ENCODE results near the gene ATM. TPM values are rescaled to one million over a fixed set of nuclear protein-coding genes. Genes with fewer than 3 reads are reported as not detected.

Gene ATM
- total RNA-seq, result 10 to 100 TPM; 60.9 to 63.0 TPM
- 26.3 TPM for polyA plus RNA-seq (2013, experiment 1 of 2)
- polyA plus RNA-seq (2013, experiment 2 of 2), result 23.7 TPM
- long read RNA-seq, experiment 1, partial matches to known transcripts, result 1 of 9 reads
- long read RNA-seq, experiment 1, other reads (novel, unspliced or antisense), result 8 of 9 reads
- long read RNA-seq, experiment 2, partial matches to known transcripts, result 8 of 13 reads
- long read RNA-seq, experiment 2, other reads (novel, unspliced or antisense), result 5 of 13 reads
- long read RNA-seq, experiment 3, partial matches to known transcripts, result 8 of 17 reads
- long read RNA-seq, experiment 3, other reads (novel, unspliced or antisense), result 9 of 17 reads
- long read RNA-seq, experiment 4, partial matches to known transcripts, result 3 of 3 reads
- long read RNA-seq, experiment 4, other reads (novel, unspliced or antisense), result 0 of 3 reads

DNA sequence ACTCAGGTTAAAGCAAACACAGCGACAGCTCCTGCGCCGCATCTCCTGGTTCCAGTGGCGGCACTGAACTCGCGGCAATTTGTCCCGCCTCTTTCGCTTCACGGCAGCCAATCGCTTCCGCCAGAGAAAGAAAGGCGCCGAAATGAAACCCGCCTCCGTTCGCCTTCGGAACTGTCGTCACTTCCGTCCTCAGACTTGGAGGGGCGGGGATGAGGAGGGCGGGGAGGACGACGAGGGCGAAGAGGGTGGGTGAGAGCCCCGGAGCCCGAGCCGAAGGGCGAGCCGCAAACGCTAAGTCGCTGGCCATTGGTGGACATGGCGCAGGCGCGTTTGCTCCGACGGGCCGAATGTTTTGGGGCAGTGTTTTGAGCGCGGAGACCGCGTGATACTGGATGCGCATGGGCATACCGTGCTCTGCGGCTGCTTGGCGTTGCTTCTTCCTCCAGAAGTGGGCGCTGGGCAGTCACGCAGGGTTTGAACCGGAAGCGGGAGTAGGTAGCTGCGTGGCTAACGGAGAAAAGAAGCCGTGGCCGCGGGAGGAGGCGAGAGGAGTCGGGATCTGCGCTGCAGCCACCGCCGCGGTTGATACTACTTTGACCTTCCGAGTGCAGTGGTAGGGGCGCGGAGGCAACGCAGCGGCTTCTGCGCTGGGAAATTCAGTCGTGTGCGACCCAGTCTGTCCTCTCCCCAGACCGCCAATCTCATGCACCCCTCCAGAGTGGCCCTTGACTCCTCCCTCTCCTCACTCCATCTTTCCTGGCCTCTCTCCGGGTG is at the start of gene ATM, which contains the start of gene NPAT:
TSS of gene ATM (plus strand) at position 494 of the 774 bp plus-strand sequence. CDS start 4,558 bp downstream, outside the sequence.
TSS of gene NPAT (minus strand) at position 65 of the 774 bp plus-strand sequence. CDS start 102 bp downstream, outside the sequence.
- peak within 1 kb of the TSS; percentile 93 for H3K27ac ChIP-seq (ENCODE audit: low read depth, low read length)
- Mint-ChIP-seq H3K4me3 (no peak within 1 kb of the TSS), H3K4me1 (peaks cover 36% of the 10 kb centered on the region), H3K27me3 (ENCODE audit: insufficient read depth) (no peaks in the 10 kb centered on the region), H3K9me3 (no peaks in the 10 kb centered on the region), H3K27ac (peak within 1 kb of the TSS; percentile 100), H3K36me3 (ENCODE audit: low read depth) (no peaks in the 10 kb centered on the region)
- peak within 1 kb of the TSS; percentile 99 for H3K4me3 ChIP-seq (ENCODE audit: low read length)
- H3K9me3 ChIP-seq (ENCODE audit: control insufficient read depth, low read length), result no peaks in the 10 kb centered on the region
- peak; percentile 76 for TF ChIP-seq CTCF (conservative IDR thresholded peaks at IDR 0.05)
- DNase-seq, result peak; percentile 99
- peaks cover 7% of the 10 kb centered on the region for H3K4me1 ChIP-seq (ENCODE audit: control insufficient read depth, insufficient read depth, low read length)
- H3K9ac ChIP-seq (ENCODE audit: extremely low read depth, low read length, poor library complexity, severe bottlenecking), result peak within 1 kb of the TSS; percentile 95
- 0% methylated on average over 25 to 70 of the region's 70 CpGs for WGBS, 2 experiments (ENCODE audit: insufficient coverage in 1 of 2, insufficient read length in 1 of 2)
- no peaks in the 10 kb centered on the region for H3K36me3 ChIP-seq (ENCODE audit: control insufficient read depth, insufficient read depth, low read length)
- H3K27me3 ChIP-seq (ENCODE audit: control insufficient read depth, insufficient read depth, low read length, poor library complexity, severe bottlenecking), result no peaks in the 10 kb centered on the region

DNA sequence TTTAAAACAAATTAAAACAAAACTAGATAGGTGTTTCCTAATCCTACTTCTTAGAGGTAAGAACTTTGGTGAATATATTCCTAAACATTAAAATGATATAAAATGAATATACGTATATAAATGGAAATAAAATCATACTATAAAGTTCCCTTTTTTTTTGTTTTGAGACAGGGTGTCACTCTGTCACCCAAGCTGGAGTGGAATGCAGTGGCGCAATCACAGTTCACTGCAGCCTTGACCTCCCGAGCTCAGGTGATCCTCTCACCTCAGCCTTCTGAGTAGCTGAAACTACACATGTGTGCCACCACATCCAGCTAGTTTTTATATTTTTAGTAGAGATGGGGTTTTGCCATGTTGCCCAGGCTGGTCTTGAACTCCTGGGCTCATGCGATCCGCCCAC is 45.3 kb upstream of the ATM start:
- no peak overlapping the region for H3K4me3 Mint-ChIP-seq
- H3K36me3 Mint-ChIP-seq (ENCODE audit: low read depth), result peaks cover 67% of the 10 kb centered on the region
- H3K4me1 Mint-ChIP-seq, result no peaks in the 10 kb centered on the region
- Histone ChIP-seq H3K36me3 (ENCODE audit: control insufficient read depth, insufficient read depth, low read length) (peaks cover 72% of the 10 kb centered on the region), H3K4me1 (ENCODE audit: control insufficient read depth, insufficient read depth, low read length) (no peaks in the 10 kb centered on the region), H3K4me3 (ENCODE audit: low read length) (no peak overlapping the region), H3K9ac (ENCODE audit: extremely low read depth, low read length, poor library complexity, severe bottlenecking) (no peak overlapping the region), H3K27me3 (ENCODE audit: control insufficient read depth, insufficient read depth, low read length, poor library complexity, severe bottlenecking) (no peaks in the 10 kb centered on the region), H3K27ac (ENCODE audit: low read depth, low read length) (no peak overlapping the region), H3K9me3 (ENCODE audit: control insufficient read depth, low read length) (no peaks in the 10 kb centered on the region)
- no peaks in the 10 kb centered on the region for H3K9me3 Mint-ChIP-seq
- no peak for DNase-seq
- no peak overlapping the region for H3K27ac Mint-ChIP-seq
- 50 to 78% methylated on average over 2 to 4 of the region's 5 CpGs for WGBS, 2 experiments (ENCODE audit: insufficient coverage in 1 of 2, insufficient read length in 1 of 2)
- H3K27me3 Mint-ChIP-seq (ENCODE audit: insufficient read depth), result no peaks in the 10 kb centered on the region
- no peak for TF ChIP-seq CTCF (conservative IDR thresholded peaks at IDR 0.05)

GRCh38 chr11:108193725-108194124 is 29.1 kb upstream of the ATM start:
- peaks cover 60% of the 10 kb centered on the region for H3K36me3 ChIP-seq (ENCODE audit: control insufficient read depth, insufficient read depth, low read length)
- no peaks in the 10 kb centered on the region for H3K4me1 Mint-ChIP-seq
- no peaks in the 10 kb centered on the region for H3K27me3 ChIP-seq (ENCODE audit: control insufficient read depth, insufficient read depth, low read length, poor library complexity, severe bottlenecking)
- H3K4me3 Mint-ChIP-seq, result no peak overlapping the region
- no peak for DNase-seq
- H3K9me3 Mint-ChIP-seq, result no peaks in the 10 kb centered on the region
- no peak overlapping the region for H3K27ac Mint-ChIP-seq
- H3K4me3 ChIP-seq (ENCODE audit: low read length), result no peak overlapping the region
- no peaks in the 10 kb centered on the region for H3K9me3 ChIP-seq (ENCODE audit: control insufficient read depth, low read length)
- no peaks in the 10 kb centered on the region for H3K27me3 Mint-ChIP-seq (ENCODE audit: insufficient read depth)
- no peak overlapping the region for H3K9ac ChIP-seq (ENCODE audit: extremely low read depth, low read length, poor library complexity, severe bottlenecking)
- no peak overlapping the region for H3K27ac ChIP-seq (ENCODE audit: low read depth, low read length)
- peaks cover 57% of the 10 kb centered on the region for H3K36me3 Mint-ChIP-seq (ENCODE audit: low read depth)
- TF ChIP-seq CTCF (conservative IDR thresholded peaks at IDR 0.05), result no peak
- H3K4me1 ChIP-seq (ENCODE audit: control insufficient read depth, insufficient read depth, low read length), result no peaks in the 10 kb centered on the region
